Measurements from ENCODE around the gene TXNL1. TPM values are rescaled to one million over a fixed set of nuclear protein-coding genes. Genes with fewer than 3 reads are reported as not detected.

The TXNL1 gene
- total and polyA plus RNA-seq, 2 of the 8 experiments (the other 6 are each of a cell fraction or from before 2014, with no cell fraction given), result 35.1 to 85.8 TPM

DNA sequence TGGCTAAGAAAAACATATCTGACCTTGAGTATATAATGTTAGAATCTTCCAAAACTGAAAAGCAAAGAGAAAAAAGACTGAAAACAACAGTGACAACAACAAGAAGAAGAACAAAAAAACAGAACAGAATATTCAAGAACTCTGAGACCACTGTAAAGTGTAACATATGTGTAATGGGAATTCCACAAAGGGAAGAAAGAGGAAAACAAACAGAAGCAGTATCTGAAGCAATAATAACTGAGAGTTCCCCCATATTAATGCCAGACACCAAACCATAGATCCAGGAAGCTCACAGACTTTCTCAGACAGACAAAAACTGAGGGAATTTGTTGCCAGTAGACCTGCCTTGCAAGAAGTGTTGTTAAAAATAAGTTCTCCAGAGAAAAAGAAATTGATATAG is 58.9 kb downstream of the TXNL1 start:
- no peak overlapping the region for H3K4me3 ChIP-seq (ENCODE audit: extremely low read depth in 1 of 4, insufficient read depth in 2 of 4, low read depth in 3 of 4, low read length in 4 of 4)
- DNase-seq (ENCODE audit: low read depth in 1 of 2, low spot score in 2 of 2), result no peak
- no peaks in the 10 kb centered on the region for H3K79me2 ChIP-seq (ENCODE audit: control insufficient read depth in 1 of 2, insufficient read depth in 2 of 2, low read length in 2 of 2)
- H3K18ac ChIP-seq (ENCODE audit: extremely low read depth, low read length), result no peak overlapping the region
- no peak overlapping the region for H2BK120ac ChIP-seq (replicated peaks; ENCODE audit: low read depth, low read length)
- no peak overlapping the region for H3K56ac ChIP-seq (replicated peaks; ENCODE audit: insufficient read length, low read depth, low read length)
- H2BK5ac ChIP-seq (ENCODE audit: low read depth, low read length), result no peak overlapping the region
- H3K14ac ChIP-seq (ENCODE audit: insufficient read length), result no peak overlapping the region
- no peaks in the 10 kb centered on the region for H4K20me1 ChIP-seq (replicated peaks in 1 of 2; ENCODE audit: control insufficient read depth in 1 of 2, insufficient read depth in 2 of 2, low read length in 2 of 2)
- H4K8ac ChIP-seq (ENCODE audit: extremely low read depth, insufficient read depth, low read length), result no peak overlapping the region
- no peaks in the 10 kb centered on the region for H3K23me2 ChIP-seq (ENCODE audit: low read depth, low read length)
- no peak overlapping the region for H3K23ac ChIP-seq (ENCODE audit: insufficient read length)
- no peak overlapping the region for H2BK20ac ChIP-seq (ENCODE audit: low read length)
- H3K4ac ChIP-seq (replicated peaks; ENCODE audit: insufficient read length, low read depth, low read length), result no peak overlapping the region
- H2AK5ac ChIP-seq (ENCODE audit: low read depth, low read length), result no peak overlapping the region
- FAIRE-seq, result no peak
- no peak overlapping the region for H2AFZ ChIP-seq (ENCODE audit: low read length)
- no peak overlapping the region for H3K27ac ChIP-seq (ENCODE audit: low read depth, low read length)
- no peak overlapping the region for H4K91ac ChIP-seq (replicated peaks; ENCODE audit: insufficient read length, low read length)
- H3K9ac ChIP-seq (replicated peaks in 1 of 4; ENCODE audit: extremely low read depth in 1 of 4, low read depth in 3 of 4, low read length in 3 of 4), result no peak overlapping the region
- no peaks in the 10 kb centered on the region for H3K79me1 ChIP-seq (ENCODE audit: low read depth, low read length)
- H3K36me3 ChIP-seq (ENCODE audit: control insufficient read depth in 2 of 4, insufficient read depth in 4 of 4, low read length in 3 of 4), result no peaks in the 10 kb centered on the region
- H3K27me3 ChIP-seq (replicated peaks in 1 of 4; ENCODE audit: control insufficient read depth in 3 of 4, extremely low read depth in 1 of 4, insufficient read depth in 3 of 4, low read length in 3 of 4), result 0 out of 7 replicates have a peak, but pooled peaks cover 0 to 2% (median 0%) of the 10 kb centered on the region in 4 experiments
- H4K5ac ChIP-seq (ENCODE audit: insufficient read length, low read depth, low read length), result no peak overlapping the region
- H2BK15ac ChIP-seq (ENCODE audit: low read length), result no peak overlapping the region
- H3K4me2 ChIP-seq (ENCODE audit: insufficient read depth in 1 of 2, low read depth in 2 of 2, low read length in 2 of 2), result no peak overlapping the region
- H3K4me1 ChIP-seq (replicated peaks in 1 of 4; ENCODE audit: control insufficient read depth in 3 of 4, insufficient read depth in 4 of 4, low read length in 3 of 4), result peaks cover 0 to 2% (median 0%) of the 10 kb centered on the region in 4 experiments; a peak in 2 of 7 replicates
- no peaks in the 10 kb centered on the region for H3K9me3 ChIP-seq (ENCODE audit: insufficient read depth in 2 of 2, low read depth in 1 of 2, low read length in 1 of 2)
- POLR2A ChIA-PET (ENCODE audit: partially characterized antibody), result no interaction called here
- no peak overlapping the region for H2BK12ac ChIP-seq (ENCODE audit: low read depth, low read length)
- CTCF ChIA-PET (ENCODE audit: partially characterized antibody), result no interaction called here
- TF ChIP-seq, protein P1, sequence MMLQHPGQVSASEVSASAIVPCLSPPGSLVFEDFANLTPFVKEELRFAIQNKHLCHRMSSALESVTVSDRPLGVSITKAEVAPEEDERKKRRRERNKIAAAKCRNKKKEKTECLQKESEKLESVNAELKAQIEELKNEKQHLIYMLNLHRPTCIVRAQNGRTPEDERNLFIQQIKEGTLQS (IDR thresholded peaks at IDR 0.05; ENCODE audit: insufficient read depth, low read depth, low read length), result no peak
- no peak for TF ChIP-seq NRF1 (IDR thresholded peaks at IDR 0.05; ENCODE audit: low read depth, low read length)

All from H1 (cell line).